HG02973 (cell line): ENCODE data around the gene FGF14.

Experiments
- ATAC-seq: cut with Tn5 transposase; IDR thresholded peaks from one replicate; pipeline ENCODE4 v1.9.1; 2021; ENCODE audit warnings: moderate library complexity; ENCODE audit not compliant: unreplicated experiment

Gene FGF14

DNA sequence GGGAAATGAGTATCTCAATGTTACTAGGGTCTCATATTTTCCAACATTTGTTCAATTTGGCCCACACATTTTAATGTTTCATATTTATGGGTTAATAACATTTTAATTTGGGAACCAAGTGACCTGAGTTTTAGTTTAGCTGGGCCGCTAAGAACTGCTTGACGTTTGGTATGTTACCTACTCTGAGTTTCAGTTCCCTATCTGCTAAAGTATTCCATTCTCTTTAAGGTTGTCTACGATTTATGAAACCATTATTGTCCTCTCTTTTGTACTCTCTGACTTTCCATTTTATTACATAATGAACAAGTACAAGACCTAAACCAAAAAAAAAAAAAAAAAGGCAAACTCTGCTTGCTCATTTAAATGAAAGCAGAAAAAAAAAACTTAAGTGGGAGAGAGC lies 89.9 kb downstream of the FGF14 start:
- no peak for ATAC-seq

DNA sequence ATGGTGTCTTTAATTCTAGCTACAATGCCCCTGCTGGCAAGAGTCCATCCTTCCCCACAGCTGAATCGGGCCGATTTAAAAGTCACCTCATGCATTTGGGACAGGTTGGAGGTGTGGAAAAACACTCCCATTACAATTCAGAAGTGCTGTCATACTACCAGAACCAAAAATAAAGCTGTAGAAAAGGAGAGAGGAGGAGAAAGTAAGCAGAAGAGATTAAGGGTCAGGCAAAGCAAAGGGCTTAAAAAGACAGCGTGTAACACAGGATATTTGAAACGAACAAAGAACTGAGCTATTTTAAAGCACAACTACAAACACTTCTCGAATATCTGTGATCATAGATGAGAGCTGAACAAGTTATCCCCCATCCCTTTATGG lies 90.4 kb downstream of the FGF14 start:
- ATAC-seq, result no peak

DNA sequence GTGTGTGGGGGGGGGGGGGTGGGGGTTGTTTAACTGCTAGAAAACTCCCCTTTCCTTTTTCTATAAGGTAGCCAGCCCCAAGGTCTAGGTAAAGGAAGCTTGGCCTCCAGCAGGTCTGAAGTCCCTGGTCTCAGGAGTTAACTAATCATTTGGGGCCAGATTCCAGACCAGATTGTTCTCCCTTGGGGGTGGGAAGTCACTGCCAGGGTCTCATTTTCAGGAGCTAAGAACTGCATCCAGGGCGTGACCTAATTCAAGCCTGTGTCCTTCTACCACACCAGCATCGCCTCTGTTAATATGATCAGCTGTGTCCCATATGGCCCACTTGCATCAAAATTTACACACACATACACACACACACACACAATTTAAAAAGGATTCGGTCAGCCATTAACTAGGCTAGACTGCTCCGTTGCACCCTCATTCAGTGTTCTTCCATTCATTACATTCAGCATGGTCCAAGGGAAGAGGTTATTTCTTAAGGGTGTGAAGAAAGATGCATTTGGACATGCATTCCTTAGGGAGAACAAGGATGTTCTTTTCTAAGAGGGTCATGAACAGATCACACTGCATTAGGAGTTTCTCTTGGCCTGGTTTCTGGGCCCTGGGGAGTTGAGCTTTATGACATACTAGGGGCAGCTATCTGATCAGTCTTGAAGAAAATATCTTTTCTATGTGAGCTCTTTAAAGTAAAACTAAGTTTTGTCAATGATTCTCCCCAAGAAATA lies 91.0 kb downstream of the FGF14 start:
- ATAC-seq, result no peak

DNA sequence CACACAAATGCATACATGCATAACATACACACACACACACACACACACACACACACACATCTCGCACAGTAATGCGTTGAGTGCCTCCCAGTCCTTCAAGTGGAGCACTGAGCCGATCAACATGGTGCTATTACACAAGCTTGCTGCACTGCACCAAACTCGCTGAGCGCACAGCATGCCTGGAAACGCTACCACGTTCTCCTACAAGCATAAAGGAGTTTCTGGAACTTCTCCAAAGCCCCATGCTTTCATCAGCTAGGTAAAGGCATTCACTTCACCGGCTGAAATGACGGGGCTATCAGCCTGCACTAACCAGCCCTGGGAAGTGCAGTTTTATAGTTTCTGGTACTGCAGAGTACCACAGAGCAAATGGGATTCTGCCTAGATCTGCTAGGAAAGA lies 92.7 kb downstream of the FGF14 start:
- no peak for ATAC-seq

DNA sequence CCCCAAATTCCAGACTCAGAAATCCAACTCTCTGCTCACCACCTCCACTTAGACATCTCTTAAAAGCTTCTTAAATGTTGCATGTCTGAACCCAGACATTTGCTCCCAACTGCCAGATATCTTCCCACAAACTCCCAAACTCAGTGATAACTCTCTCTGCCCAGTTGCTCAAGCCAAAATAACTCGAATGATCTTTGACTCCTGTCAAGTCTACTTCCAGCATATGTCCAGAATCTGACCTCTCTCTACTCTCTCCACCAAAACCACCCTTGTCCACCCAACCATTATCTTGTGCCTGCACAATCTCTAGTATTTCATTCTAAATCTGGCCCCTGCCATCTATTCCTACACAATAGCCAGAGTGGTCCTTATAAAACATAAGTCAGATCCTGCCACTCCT lies 99.3 kb downstream of the FGF14 start:
- ATAC-seq, result no peak

DNA sequence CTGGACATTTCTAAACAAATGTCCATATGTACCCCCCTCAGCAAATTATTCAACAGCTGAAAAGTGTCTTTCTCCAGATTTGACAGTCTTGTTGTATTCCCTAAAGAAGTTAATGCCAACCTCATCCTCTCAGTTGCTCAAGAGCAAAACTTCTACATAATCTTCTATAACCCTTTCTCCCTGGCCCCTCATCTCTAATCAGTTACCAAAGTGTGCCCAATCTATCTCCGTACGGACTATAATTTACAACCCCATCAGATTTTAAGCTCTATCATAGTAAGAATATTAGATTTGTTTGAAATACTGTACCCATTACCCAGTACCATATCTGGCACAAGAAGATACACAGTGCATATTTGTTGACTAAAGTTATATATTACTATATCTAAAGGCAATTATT lies 101.5 kb downstream of the FGF14 start:
- no peak for ATAC-seq

DNA sequence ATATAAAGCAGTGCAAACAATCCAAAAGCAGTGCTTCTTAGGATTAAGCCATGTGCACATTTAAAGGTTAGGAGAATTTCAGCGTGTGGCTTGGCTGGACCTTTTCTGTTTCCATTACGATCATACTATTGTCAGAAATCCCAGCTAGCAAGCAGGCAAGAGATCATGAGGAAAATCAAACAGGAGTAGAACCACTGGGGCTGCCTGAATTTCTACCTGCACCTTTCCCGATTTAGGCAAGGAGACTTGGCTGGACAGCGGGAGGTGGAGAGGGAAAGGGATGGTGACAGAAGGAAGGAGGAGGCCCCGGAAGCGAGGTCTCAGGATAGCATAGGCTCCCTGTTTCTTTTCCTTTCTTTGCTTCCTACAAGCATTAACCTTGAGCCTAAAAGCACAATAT lies 102.5 kb downstream of the FGF14 start:
- ATAC-seq, result no peak

DNA sequence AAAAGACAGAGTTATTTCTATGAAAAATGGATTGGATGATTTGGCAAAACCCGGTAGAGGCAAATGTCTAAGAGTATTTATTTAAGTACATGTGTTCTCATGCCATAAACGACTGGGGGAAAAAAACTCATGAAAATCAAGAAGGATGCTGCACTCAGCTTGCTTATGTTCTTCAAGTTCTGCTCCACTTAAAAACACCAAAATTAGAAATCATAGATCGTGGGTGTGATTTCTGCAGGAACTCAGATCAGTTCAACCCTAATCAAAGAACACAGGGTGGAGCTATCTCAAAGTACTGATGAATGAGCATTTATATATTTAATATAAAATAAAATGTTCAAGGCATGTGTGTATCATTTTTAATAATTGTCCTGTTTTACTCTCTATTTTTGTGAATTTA lies 103.8 kb downstream of the FGF14 start:
- ATAC-seq, result no peak

DNA sequence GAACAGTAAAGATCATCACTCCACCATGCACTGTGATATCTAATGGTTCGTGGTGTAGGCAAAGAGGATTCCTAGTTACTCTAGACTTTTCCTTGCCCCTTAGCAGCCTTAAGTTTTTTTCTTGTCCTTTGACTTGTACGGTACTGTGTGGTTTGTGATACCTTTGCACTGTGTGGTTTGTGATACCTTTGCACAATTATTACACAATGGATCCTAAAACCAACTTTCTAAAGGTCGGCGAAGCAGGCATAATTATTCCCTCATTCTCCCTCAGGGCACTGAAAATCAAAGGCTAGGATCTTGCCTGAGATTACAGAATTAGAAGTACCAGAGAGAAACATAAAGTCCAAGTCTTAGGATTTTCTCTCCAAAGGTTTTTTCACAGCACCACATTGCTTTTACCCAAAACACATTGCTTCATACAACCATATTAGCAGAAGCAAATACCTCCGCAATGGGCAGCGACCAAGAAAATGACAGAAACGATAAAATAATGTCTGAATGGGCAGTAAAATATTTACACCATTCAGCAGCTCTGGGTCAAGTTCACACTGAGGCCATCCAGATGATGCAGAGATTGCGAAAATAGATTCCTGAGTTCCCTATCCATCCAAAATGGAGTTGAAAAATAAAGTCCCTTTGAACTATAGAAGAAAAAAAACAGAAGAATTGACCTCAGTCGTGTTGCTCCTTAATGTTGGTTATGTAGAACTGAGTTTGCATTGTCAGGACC lies 106.4 kb downstream of the FGF14 start:
- no peak for ATAC-seq

DNA sequence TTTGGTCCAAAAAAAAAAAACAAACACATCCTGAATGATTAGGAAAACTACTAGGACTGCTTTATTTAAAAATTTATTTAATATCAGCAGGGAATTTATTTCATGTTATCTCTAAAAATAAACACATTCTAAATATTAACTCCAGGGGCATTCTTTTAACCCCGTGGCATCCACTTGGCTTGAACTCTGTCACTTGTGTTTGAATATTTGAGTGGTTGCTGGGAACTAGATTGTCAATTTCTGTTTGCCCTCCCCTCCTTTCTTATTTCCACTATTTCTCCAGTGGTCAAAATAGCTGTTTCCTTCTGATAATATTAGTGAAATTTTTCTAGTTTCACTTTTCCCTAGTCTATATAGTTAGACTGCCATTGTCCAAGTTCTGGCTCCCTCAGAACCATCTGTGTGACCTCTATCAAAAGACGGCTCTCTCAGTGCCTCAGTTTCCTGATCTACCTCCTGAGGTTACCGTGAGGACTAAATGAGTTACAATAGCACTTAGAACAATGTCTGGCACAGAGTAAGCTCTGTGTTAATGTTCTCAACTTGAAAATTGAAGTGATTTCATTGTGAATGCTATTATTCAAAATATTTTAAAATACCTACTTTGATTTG lies 107.3 kb downstream of the FGF14 start:
- ATAC-seq, result no peak

DNA sequence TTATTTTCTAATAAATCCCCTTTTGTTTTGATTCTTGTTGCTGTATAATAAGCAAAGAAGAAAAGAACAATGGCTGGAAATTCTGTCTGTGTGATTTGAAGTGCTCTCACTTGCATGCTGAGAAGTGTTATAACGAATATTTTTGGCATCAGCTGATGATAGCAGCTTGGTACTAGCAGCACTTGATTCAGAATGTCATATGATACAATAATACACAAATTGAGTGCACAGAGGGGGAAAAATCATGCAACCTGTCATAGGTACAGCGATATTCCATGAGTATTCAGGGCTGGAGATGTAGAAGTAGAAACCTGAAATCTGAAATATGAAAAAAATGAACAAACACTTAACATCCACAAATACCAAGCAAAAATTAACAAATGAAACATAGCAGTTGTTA lies 108.1 kb downstream of the FGF14 start:
- ATAC-seq, result no peak

DNA sequence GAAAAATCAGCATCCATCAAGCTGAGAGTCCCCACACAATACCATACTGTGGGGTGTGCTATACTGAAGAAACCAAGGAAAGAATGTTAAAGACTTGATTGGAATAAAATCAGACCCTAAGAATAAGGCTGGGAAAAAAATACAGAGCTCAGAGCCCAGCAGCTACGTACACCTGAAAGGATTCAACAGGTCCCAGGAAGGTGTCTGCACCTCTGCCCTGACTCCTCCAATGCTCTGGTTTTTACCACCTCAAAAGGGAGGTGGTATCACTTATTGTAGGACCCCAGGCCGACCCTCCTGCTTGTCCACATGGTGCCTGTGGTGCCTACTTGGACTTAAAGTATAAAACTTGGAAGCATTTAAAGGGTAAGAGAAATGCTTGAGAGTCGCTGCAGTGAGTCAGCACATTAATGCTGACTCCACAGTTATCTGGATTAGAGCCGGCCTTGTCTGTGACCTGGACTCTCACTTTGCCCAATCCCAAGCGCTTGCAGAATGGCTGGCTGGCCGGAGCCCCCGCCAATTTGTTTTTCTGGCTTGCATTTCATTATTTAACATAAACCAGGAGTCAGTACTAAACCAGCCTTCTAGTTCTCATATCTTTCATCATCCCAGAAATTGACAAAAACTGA lies 110.1 kb downstream of the FGF14 start:
- ATAC-seq, result no peak

DNA sequence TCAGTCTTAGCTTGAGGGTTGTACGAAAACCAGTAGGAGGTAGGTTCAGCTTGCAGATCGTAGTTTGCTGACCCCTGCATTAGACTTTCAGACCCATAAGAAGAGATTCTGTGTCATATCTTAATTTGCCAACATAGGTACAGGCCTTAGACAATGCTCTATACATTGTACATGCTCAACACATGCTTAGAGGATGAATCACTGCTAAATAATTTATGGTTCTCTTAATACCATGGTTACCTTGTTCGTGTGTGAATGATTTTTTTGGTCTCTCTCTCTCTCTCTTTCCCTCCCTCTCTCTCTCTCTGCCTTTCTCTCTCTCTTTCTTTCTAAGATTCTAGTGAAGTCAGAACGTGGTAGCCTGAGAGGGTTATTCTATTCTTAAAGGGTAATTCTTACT lies 112.2 kb downstream of the FGF14 start:
- no peak for ATAC-seq

DNA sequence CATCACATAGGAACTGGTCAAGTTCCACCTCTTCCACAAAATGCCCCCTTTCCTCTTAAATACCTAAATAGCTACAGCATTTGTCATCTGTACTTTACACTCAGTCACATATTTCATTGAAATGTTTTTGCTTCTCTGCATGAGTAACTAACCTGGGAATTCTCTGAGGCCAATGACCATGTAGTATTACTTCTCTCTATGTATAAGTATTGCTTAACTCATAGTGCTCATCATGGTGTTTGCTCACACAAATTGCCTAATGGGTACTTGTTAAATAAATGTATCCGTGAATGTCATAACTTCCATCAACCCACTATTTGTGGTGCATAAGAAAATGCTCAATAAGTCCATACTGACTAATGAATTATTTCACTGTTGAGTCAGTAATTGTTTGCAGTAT lies 115.5 kb downstream of the FGF14 start:
- ATAC-seq, result no peak

DNA sequence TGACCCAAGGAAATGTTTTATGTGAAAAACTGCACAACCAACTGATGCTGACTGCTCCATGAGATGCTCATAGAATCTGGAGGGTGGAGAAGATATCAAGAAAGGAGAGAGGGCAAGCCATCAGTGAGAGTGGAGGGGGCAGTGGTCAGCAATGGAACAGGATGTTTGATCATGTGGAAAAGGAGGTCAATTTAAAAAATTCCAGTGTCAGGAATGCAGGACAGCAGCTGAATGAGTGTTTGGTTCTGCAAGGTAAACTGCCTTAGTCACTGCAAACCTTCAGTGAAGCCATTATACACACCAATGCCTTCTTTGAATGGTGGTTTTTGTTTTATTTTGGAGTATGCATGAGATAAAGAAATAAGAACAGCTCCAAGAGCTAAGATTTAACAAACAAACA lies 121.5 kb downstream of the FGF14 start:
- ATAC-seq, result no peak

DNA sequence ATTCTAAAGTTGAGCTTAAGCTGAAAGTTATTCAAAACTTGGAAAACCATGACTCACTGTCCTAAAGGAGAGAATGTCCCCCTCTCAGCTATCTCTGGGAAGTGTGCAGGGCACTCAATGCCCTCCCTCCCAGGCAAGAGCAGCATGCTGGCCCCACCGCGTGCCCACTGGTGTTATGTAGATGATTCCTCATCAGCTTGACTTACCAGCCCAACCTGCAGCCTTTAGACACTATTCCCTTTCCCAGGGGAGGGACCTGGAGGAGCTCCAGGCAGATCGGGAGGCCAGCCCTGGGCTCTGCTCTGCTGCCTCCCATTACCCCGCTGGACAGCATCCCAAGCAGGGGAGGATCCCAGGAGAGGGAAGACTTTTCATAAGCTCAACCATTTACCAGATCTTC lies 124.6 kb downstream of the FGF14 start:
- no peak for ATAC-seq

DNA sequence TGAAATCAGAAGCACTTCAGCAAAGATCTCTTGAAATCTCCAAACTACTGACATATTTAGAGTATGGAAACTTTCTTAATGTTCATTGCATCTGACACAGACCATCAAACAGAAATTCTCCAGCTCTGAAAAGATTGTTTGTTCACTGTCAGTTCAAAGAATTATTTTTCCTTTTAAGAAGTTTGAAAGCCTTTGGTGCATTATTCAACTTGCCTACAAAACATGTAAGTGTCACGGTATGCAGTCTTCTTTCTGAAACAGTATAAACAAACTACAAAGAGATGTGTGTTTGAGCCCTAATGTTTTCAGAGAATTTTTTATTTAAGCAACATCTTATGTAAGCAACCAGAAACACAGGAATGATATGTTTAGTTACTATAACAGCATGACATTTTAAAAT lies 125.4 kb downstream of the FGF14 start:
- ATAC-seq, result no peak

DNA sequence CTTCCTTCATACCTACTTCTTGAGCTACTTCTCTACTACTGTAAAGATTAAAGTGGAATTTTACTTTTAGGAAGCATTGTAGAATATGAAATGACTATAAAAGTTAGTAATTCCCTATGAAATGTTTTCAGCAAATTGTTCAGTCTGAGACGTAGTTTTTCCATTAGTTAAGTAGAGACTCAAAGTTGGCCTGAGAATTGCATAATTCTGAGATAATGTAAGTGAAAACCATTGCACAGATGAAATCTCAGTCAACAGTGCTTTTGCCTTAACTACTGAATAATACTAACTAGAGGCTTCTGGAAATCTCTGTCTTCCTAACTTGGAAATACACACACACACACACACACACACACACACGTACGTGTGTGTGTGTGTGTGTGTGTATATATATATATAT lies 125.9 kb downstream of the FGF14 start:
- no peak for ATAC-seq

DNA sequence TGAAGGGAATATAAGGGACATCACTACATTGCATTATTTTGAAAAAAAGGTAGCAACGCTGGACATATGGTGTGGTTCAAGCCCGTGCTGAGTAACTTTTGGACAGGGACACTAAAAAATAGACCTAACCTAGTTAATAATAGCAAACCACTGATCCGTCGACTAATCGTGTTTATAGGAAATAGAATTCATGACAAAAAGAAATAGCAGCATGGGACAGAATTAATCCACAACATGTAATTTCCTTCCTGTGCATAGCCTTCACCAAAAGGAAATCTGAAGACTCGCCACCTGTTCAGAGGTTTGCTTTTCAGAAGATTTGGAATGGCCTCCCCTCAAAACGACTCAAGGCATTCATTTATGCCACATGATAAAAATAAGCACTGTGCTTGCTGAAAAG lies 128.7 kb downstream of the FGF14 start:
- no peak for ATAC-seq

DNA sequence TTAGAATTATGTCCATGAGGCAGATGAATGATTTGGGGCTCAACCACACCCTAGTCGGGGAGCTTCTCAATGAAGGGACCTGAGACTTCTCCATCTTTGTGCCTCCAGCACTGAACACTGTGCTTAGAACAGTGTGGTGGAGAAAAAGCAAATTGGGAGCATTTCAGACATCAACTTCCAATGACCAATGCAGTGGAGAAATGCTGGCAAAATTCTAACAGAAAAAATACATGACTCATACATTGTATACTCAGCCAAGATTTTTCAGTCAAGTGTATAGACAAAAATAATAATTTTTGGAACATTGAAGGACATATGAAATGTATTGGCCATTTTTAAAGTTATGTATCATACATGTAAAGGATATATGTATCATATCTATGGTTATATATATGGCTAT lies 134.7 kb downstream of the FGF14 start:
- no peak for ATAC-seq

DNA sequence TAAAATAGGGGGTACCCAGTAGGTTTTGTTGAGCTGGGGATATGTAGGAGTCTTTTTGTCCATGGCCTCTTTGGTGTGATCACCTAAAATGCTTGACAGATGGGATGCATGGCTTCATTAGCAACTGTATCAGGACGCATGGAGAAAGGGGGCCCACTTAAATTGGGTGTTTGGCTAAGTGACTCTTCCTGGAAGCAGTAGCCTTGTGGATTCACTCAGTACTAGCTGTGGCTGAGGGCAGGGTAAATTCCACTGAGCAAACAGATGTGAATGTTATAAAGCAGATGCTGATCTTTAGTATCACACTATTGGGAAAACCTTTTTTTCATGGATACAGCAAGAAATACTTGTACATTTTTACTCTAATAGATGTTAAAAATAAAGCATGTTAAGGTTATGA lies 140.0 kb downstream of the FGF14 start:
- no peak for ATAC-seq

DNA sequence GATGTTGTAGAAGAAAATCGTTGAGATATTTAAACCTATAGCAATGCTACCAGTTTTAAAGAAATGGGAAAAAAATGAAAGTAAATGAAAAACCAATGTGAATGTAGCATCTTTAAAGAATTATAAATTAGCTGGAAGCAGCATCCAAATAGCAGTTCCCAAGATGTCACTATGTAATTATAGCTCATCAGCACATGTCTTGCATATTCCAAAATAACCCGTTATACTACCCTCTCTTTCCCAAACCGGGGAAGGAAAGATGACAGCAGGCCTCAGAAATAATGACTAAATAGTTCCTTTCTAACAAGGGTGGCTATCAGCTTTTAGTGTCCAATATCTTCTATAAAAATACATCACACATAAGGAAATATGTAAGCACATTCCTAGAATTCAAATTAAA lies 140.5 kb downstream of the FGF14 start:
- ATAC-seq, result no peak
